Suprapubic skin (tissue), 3 donors: ENCODE data around the gene MORC2.

Experiments used
- POLR2A ChIP-seq, 2 donors: fragments of 450-650 bp; IDR thresholded peaks; one replicate each; pipeline ENCODE4 v1.6.1; 2017; ENCODE audit warnings: antibody characterized with exemption in 2 of 2, mild to moderate bottlenecking in 2 of 2, moderate library complexity in 2 of 2
- TF ChIP-seq, protein P1 (sequence below), 2 donors: fragments of 200-600 bp in 1 of 2; fragments of 450-650 bp in 1 of 2; sonication (generic) in 1 of 2; IDR thresholded peaks; one replicate each; pipeline ENCODE4 v1.5.1; 2016 to 2019; ENCODE audit warnings: antibody characterized with exemption in 2 of 2, mild to moderate bottlenecking in 1 of 2, moderate library complexity in 1 of 2

DNA sequence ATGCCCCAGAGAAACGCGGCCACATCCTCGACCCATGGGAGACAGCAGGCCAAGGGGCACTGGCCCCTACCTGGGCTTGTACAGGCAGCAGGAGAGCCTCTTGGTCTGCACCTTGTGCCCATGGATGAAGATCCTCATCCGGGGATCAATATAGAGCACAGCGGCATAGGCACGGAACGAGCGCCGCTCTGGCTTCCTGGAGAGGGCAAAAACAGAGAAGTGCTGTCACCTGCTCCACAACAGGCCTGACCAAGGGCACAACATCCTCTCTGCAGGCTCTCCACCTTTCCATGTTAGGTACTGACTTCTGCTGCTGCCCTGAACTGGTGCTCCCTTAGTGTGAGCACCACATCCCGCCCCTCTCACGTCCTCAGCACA, 27.2 kb downstream of the MORC2 start:
- TF ChIP-seq, protein P1, sequence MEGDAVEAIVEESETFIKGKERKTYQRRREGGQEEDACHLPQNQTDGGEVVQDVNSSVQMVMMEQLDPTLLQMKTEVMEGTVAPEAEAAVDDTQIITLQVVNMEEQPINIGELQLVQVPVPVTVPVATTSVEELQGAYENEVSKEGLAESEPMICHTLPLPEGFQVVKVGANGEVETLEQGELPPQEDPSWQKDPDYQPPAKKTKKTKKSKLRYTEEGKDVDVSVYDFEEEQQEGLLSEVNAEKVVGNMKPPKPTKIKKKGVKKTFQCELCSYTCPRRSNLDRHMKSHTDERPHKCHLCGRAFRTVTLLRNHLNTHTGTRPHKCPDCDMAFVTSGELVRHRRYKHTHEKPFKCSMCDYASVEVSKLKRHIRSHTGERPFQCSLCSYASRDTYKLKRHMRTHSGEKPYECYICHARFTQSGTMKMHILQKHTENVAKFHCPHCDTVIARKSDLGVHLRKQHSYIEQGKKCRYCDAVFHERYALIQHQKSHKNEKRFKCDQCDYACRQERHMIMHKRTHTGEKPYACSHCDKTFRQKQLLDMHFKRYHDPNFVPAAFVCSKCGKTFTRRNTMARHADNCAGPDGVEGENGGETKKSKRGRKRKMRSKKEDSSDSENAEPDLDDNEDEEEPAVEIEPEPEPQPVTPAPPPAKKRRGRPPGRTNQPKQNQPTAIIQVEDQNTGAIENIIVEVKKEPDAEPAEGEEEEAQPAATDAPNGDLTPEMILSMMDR (IDR thresholded peaks at IDR 0.05): no peak
- no peak for TF ChIP-seq POLR2A (IDR thresholded peaks at IDR 0.05)
